H9 (cell line): ENCODE data around the gene MGAT4C. TPM values are rescaled to one million over a fixed set of nuclear protein-coding genes. Genes with fewer than 3 reads are reported as not detected.

Experiments
- DNase-seq: peaks from one replicate; pipeline ENCODE4 v3.0.0-alpha.2; 2017
- H2AFZ ChIP-seq: one replicate; pipeline ENCODE4 v1.6.1; 2013; ENCODE audit warnings: mild to moderate bottlenecking, low read length, control low read depth, moderate library complexity
- H2AK5ac ChIP-seq: 2 replicates; pipeline ENCODE4 v1.6.1; 2013; ENCODE audit warnings: low read length, control low read depth, mixed read lengths; ENCODE audit not compliant: insufficient read length
- H2BK120ac ChIP-seq: one replicate; pipeline ENCODE4 v1.6.1; 2013; ENCODE audit warnings: low read depth, mild to moderate bottlenecking, low read length, control low read depth, inconsistent platforms; ENCODE audit not compliant: poor library complexity, severe bottlenecking
- H2BK12ac ChIP-seq: 2 replicates; pipeline ENCODE4 v1.6.1; 2013; ENCODE audit warnings: low read length, control low read depth, mixed read lengths, low read depth; ENCODE audit not compliant: insufficient read length
- H2BK15ac ChIP-seq: 2 replicates; pipeline ENCODE4 v1.6.1; 2013; ENCODE audit warnings: low read depth, low read length, control low read depth
- H2BK20ac ChIP-seq: one replicate; pipeline ENCODE4 v1.6.1; 2013; ENCODE audit warnings: low read depth, mild to moderate bottlenecking, low read length, control low read depth, inconsistent platforms; ENCODE audit not compliant: poor library complexity, severe bottlenecking
- H2BK5ac ChIP-seq: 2 replicates; pipeline ENCODE4 v1.6.1; 2013; ENCODE audit warnings: low read length, control low read depth, mixed read lengths; ENCODE audit not compliant: insufficient read length
- H3K14ac ChIP-seq: 2 replicates; pipeline ENCODE4 v1.6.1; 2013; ENCODE audit warnings: low read length, control low read depth; ENCODE audit not compliant: insufficient read depth
- H3K18ac ChIP-seq: 2 replicates; pipeline ENCODE4 v1.6.1; 2013; ENCODE audit warnings: low read depth, mild to moderate bottlenecking, mixed read lengths, low read length, control low read depth; ENCODE audit not compliant: insufficient read length
- H3K23ac ChIP-seq: 2 replicates; pipeline ENCODE4 v1.6.1; 2013; ENCODE audit warnings: low read length, control low read depth, mixed read lengths, low read depth; ENCODE audit not compliant: insufficient read length
- H3K23me2 ChIP-seq: 2 replicates; pipeline ENCODE4 v1.6.1; 2013; ENCODE audit warnings: low read depth, mild to moderate bottlenecking, mixed read lengths, low read length, control low read depth; ENCODE audit not compliant: insufficient read length, poor library complexity, severe bottlenecking
- H3K27ac ChIP-seq: 2 replicates; pipeline ENCODE4 v1.5.1; 2013; ENCODE audit warnings: low read length, control low read depth, mixed read lengths, low read depth; ENCODE audit not compliant: insufficient read length
- H3K27me3 ChIP-seq: 2 replicates; pipeline ENCODE4 v1.6.1; 2013; ENCODE audit warnings: low read length, control low read depth, inconsistent platforms; ENCODE audit not compliant: insufficient read depth
- H3K4ac ChIP-seq: 2 replicates; pipeline ENCODE4 v1.6.1; 2013; ENCODE audit warnings: low read depth, mild to moderate bottlenecking, control low read depth, inconsistent platforms, low read length, moderate library complexity
- H3K4me1 ChIP-seq: 2 replicates; pipeline ENCODE4 v1.6.1; 2013; ENCODE audit warnings: low read length, control low read depth, inconsistent platforms; ENCODE audit not compliant: insufficient read depth
- H3K4me2 ChIP-seq: 2 replicates; pipeline ENCODE4 v1.6.1; 2013; ENCODE audit warnings: low read length, control low read depth, mixed read lengths; ENCODE audit not compliant: insufficient read length, insufficient read depth
- H3K56ac ChIP-seq: 2 replicates; pipeline ENCODE4 v1.6.1; 2013; ENCODE audit warnings: low read depth, mild to moderate bottlenecking, mixed read lengths, low read length, control low read depth; ENCODE audit not compliant: insufficient read length
- H3K79me1 ChIP-seq: 2 replicates; pipeline ENCODE4 v1.6.1; 2013; ENCODE audit warnings: low read depth, mild to moderate bottlenecking, moderate library complexity, low read length, control low read depth, inconsistent platforms; ENCODE audit not compliant: insufficient read depth, poor library complexity, severe bottlenecking
- H3K79me2 ChIP-seq: 2 replicates; pipeline ENCODE4 v1.6.1; 2013; ENCODE audit warnings: low read length, control low read depth, inconsistent platforms; ENCODE audit not compliant: insufficient read depth
- H3K9ac ChIP-seq: 2 replicates; pipeline ENCODE4 v1.6.1; 2013; ENCODE audit warnings: low read length, control low read depth, mixed read lengths; ENCODE audit not compliant: insufficient read length; ENCODE audit errors: extremely low read depth
- H3K9me3 ChIP-seq: one replicate; pipeline ENCODE4 v1.6.1; 2013; ENCODE audit warnings: low read depth, low read length, inconsistent platforms; ENCODE audit not compliant: control insufficient read depth
- H3T11ph ChIP-seq: one replicate; pipeline ENCODE4 v1.6.1; 2013; ENCODE audit warnings: mild to moderate bottlenecking, low read length, control low read depth, inconsistent platforms
- H4K20me1 ChIP-seq: one replicate; pipeline ENCODE4 v1.6.1; 2013; ENCODE audit not compliant: control insufficient read depth, insufficient read length, insufficient read depth
- H4K5ac ChIP-seq: 2 replicates; pipeline ENCODE4 v1.6.1; 2013; ENCODE audit warnings: low read depth, mild to moderate bottlenecking, mixed read lengths, low read length, control low read depth; ENCODE audit not compliant: insufficient read length
- H4K8ac ChIP-seq: replicated peaks from 2 replicates; pipeline ENCODE4 v1.6.1; 2013; ENCODE audit warnings: low read length, control low read depth, mixed read lengths, low read depth; ENCODE audit not compliant: insufficient read length
- H4K91ac ChIP-seq: 2 replicates; pipeline ENCODE4 v1.6.1; 2013; ENCODE audit warnings: low read depth, mild to moderate bottlenecking, moderate library complexity, mixed read lengths, low read length, control low read depth; ENCODE audit not compliant: insufficient read length
- H3K27ac Mint-ChIP-seq, 3 experiments: 2 replicates in 2 of 3; 3 replicates in 1 of 3; pipeline ENCODE4 v1.8.0; 2020 to 2021; ENCODE audit warnings: mixed read lengths in 3 of 3, mild to moderate bottlenecking in 1 of 3, moderate library complexity in 1 of 3
- H3K27me3 Mint-ChIP-seq: 2 replicates; pipeline ENCODE4 v1.8.0; 2021; ENCODE audit warnings: low read depth, mild to moderate bottlenecking, moderate library complexity, mixed read lengths
- H3K36me3 Mint-ChIP-seq, 3 experiments: 2 replicates in 2 of 3; 3 replicates in 1 of 3; pipeline ENCODE4 v1.8.0; 2020 to 2021; ENCODE audit warnings: low read depth in 3 of 3, mixed read lengths in 3 of 3; ENCODE audit not compliant: insufficient read depth in 1 of 3
- H3K4me1 Mint-ChIP-seq, 2 experiments: 2 replicates each; pipeline ENCODE4 v1.8.0; 2020; ENCODE audit warnings: mixed read lengths in 2 of 2
- H3K4me3 Mint-ChIP-seq, 2 experiments: 2 replicates in 1 of 2; 3 replicates in 1 of 2; pipeline ENCODE4 v1.8.0; 2020 to 2021; ENCODE audit warnings: mild to moderate bottlenecking in 2 of 2, mixed read lengths in 2 of 2, moderate library complexity in 1 of 2
- H3K9me3 Mint-ChIP-seq, 2 experiments: 2 replicates in 1 of 2; 3 replicates in 1 of 2; pipeline ENCODE4 v1.8.0; 2020; ENCODE audit warnings: mild to moderate bottlenecking in 2 of 2, mixed read lengths in 2 of 2, moderate library complexity in 1 of 2
- CTCF ChIP-seq: fragments of 200-600 bp; sonication (generic); conservative IDR thresholded peaks from 3 replicates; pipeline ENCODE4 v1.8.0; 2021; ENCODE audit warnings: antibody characterized with exemption, mild to moderate bottlenecking
- WGBS: extraction: QIAGEN DNeasy Blood & Tissue Kit; methylation state at CpG from one replicate; pipeline ENCODE4 v1.1.7; 2013; ENCODE audit warnings: missing lambda C conversion rate, low lambda C conversion rate, mixed read lengths; ENCODE audit not compliant: insufficient read length; ENCODE audit errors: extremely low coverage; 5-methylcytosine and 5-hydroxymethylcytosine counted together
- total RNA-seq: library from RNA; stranded (reverse); gene quantifications from 2 replicates; pipeline ENCODE4 v1.2.1, GENCODE V29; 2021

Gene MGAT4C
- total RNA-seq, 1 experiment from 2014 or later = 1.3 TPM

- no CpG with 5 or more reads among the region's 1 CpG for WGBS
- H2AFZ ChIP-seq = no peak overlapping the region
- Mint-ChIP-seq H3K27ac (no peak overlapping the region), H3K9me3 (no peaks in the 10 kb centered on the region), H3K36me3 (no peaks in the 10 kb centered on the region), H3K4me1 (no peaks in the 10 kb centered on the region), H3K27me3 (no peaks in the 10 kb centered on the region), H3K4me3 (no peak overlapping the region)
- H3K79me1 ChIP-seq = no peaks in the 10 kb centered on the region
- no peak overlapping the region for H4K8ac ChIP-seq
- no peak overlapping the region for H3T11ph ChIP-seq
- H3K4me2 ChIP-seq = no peak overlapping the region
- H3K14ac ChIP-seq = no peak overlapping the region
- no peak overlapping the region for H3K18ac ChIP-seq
- no peak overlapping the region for H3K4ac ChIP-seq
- DNase-seq = no peak
- H4K20me1 ChIP-seq = no peaks in the 10 kb centered on the region
- H2BK20ac ChIP-seq = no peak overlapping the region
- H4K91ac ChIP-seq = no peak overlapping the region
- H3K23me2 ChIP-seq = no peaks in the 10 kb centered on the region
- no peak overlapping the region for H2AK5ac ChIP-seq
- H2BK12ac ChIP-seq = no peak overlapping the region
- H3K56ac ChIP-seq = no peak overlapping the region
- H3K27ac ChIP-seq = no peak overlapping the region
- TF ChIP-seq CTCF = no peak
- no peaks in the 10 kb centered on the region for H3K9me3 ChIP-seq
- H2BK15ac ChIP-seq = no peak overlapping the region
- no peak overlapping the region for H4K5ac ChIP-seq
- H3K4me1 ChIP-seq = no peaks in the 10 kb centered on the region
- H3K23ac ChIP-seq = no peak overlapping the region
- no peak overlapping the region for H3K9ac ChIP-seq
- no peaks in the 10 kb centered on the region for H3K79me2 ChIP-seq
- H2BK5ac ChIP-seq = no peak overlapping the region
- H3K27me3 ChIP-seq = no peaks in the 10 kb centered on the region
- H2BK120ac ChIP-seq = no peak overlapping the region
These were observed 287.6 kb downstream of the MGAT4C start for GRCh38 chr12:85968606-85969005.
